GM12878 (cell line): Measurements from ENCODE around the gene MTMR10. TPM values are rescaled to one million over a fixed set of nuclear protein-coding genes. Genes with fewer than 3 reads are reported as not detected.

Source experiments
- ATAC-seq: fragments of 200-7000 bp; cut with Tn5 transposase; 3 replicates; pipeline ENCODE4 v1.9.1; 2020; ENCODE audit warnings: mild to moderate bottlenecking, moderate library complexity
- BruUV-seq: library from RNA; stranded (reverse); fragments of 400-500 nt; replicated peaks from 2 replicates; lab custom pipeline; 2021; lab: Mats Ljungman, UMichigan
- CTCF ChIA-PET: fragments of 300-600 bp; sonication (Branson Sonifier 250); formaldehyde crosslinking; extraction: SDS; loops from one replicate; lab custom pipeline; 2021; ENCODE audit warnings: inconsistent platforms; lab: Yijun Ruan, JAX
- POLR2A ChIA-PET: fragments of 350-600 bp; formaldehyde crosslinking; extraction: SDS; loops from one replicate; lab custom pipeline; 2021; ENCODE audit warnings: inconsistent platforms; lab: Charles Lee
- RAD21 ChIA-PET: fragments of 300-600 bp; sonication (Branson Sonifier 250); formaldehyde crosslinking; loops from one replicate; lab custom pipeline; 2023; ENCODE audit warnings: antibody characterized with exemption; ENCODE audit not compliant: unreplicated experiment; lab: Charles Lee
- SMC1A ChIA-PET: fragments of 300-600 bp; sonication (Branson Sonifier 250); formaldehyde crosslinking; loops from one replicate; lab custom pipeline; 2023; ENCODE audit not compliant: unreplicated experiment, uncharacterized antibody; lab: Charles Lee
- DNase-seq: peaks from one replicate; pipeline ENCODE4 v3.0.0-alpha.2; 2011; ENCODE audit warnings: low read depth, low spot score
- FAIRE-seq: peaks from 3 replicates; lab custom pipeline; 2011; peaks lifted over from hg19 to GRCh38; lab: Jason Lieb, UNC
- H2AFZ ChIP-seq: 2 replicates; pipeline ENCODE4 v1.6.0; 2011; ENCODE audit warnings: low read depth, low read length, control low read depth; ENCODE audit not compliant: control insufficient read depth
- H3K27ac ChIP-seq: 2 replicates; pipeline ENCODE4 v1.5.1; 2011; ENCODE audit warnings: control low read depth; ENCODE audit not compliant: control insufficient read depth, insufficient read depth
- H3K27me3 ChIP-seq, 2 experiments: replicated peaks in 1 of 2; 2 replicates each; pipeline versions ENCODE4 v1.6.0 to v1.6.1; 2011; ENCODE audit warnings: low read length in 1 of 2; ENCODE audit not compliant: control insufficient read depth in 2 of 2, insufficient read depth in 2 of 2
- H3K36me3 ChIP-seq, 2 experiments: 2 replicates each; pipeline ENCODE4 v1.5.1; 2011; ENCODE audit warnings: low read length in 1 of 2; ENCODE audit not compliant: control insufficient read depth in 2 of 2, insufficient read depth in 2 of 2
- H3K4me1 ChIP-seq: 2 replicates; pipeline ENCODE4 v1.6.1; 2011; ENCODE audit warnings: mild to moderate bottlenecking, low read length, moderate library complexity, mixed read lengths; ENCODE audit not compliant: control insufficient read depth, insufficient read depth
- H3K4me2 ChIP-seq: 2 replicates; pipeline ENCODE4 v1.6.0; 2011; ENCODE audit warnings: control low read depth; ENCODE audit not compliant: control insufficient read depth, insufficient read depth
- H3K4me3 ChIP-seq: fragments of 200-600 bp; sonication (generic); 2 replicates; pipeline ENCODE4 v1.5.1; 2016
- H3K79me2 ChIP-seq: 2 replicates; pipeline ENCODE4 v1.6.0; 2011; ENCODE audit warnings: low read length; ENCODE audit not compliant: control insufficient read depth, insufficient read depth
- H3K9ac ChIP-seq: 2 replicates; pipeline ENCODE4 v1.8.0; 2011; ENCODE audit warnings: low read length, control low read depth, mixed read lengths; ENCODE audit not compliant: control insufficient read depth, insufficient read depth
- H3K9me3 ChIP-seq: replicated peaks from 3 replicates; pipeline ENCODE4 v1.5.1; 2011; ENCODE audit warnings: mild to moderate bottlenecking, low read length; ENCODE audit not compliant: control insufficient read depth, insufficient read depth
- H4K20me1 ChIP-seq: 2 replicates; pipeline ENCODE4 v1.6.0; 2011; ENCODE audit not compliant: control insufficient read depth, insufficient read depth
- BCL11A ChIP-seq: IDR thresholded peaks from 2 replicates; pipeline ENCODE4 v1.6.1; 2011; ENCODE audit warnings: low read depth, low read length
- CUX1 ChIP-seq: IDR thresholded peaks from 2 replicates; pipeline ENCODE4 v1.6.1; 2012; ENCODE audit warnings: improper control_type of control experiment, low read depth, low read length; ENCODE audit not compliant: insufficient replicate concordance
- FOXM1 ChIP-seq: IDR thresholded peaks from 2 replicates; pipeline ENCODE4 v1.6.1; 2012; ENCODE audit warnings: low read depth, mild to moderate bottlenecking, inconsistent platforms, low read length, moderate library complexity
- LARP7 ChIP-seq: fragments of 450-650 bp; IDR thresholded peaks from 2 replicates; pipeline ENCODE4 v1.6.1; 2017; ENCODE audit warnings: mild to moderate bottlenecking
- MAX ChIP-seq: IDR thresholded peaks from 2 replicates; pipeline ENCODE4 v1.6.1; 2012; ENCODE audit warnings: low read depth, low read length, improper control_type of control experiment
- NR2F1 ChIP-seq: fragments of 450-650 bp; conservative IDR thresholded peaks from 2 replicates; pipeline ENCODE4 v1.6.1; 2017; ENCODE audit warnings: mild to moderate bottlenecking
- NRF1 ChIP-seq: conservative IDR thresholded peaks from 2 replicates; pipeline ENCODE4 v1.6.1; 2011; ENCODE audit warnings: mild to moderate bottlenecking, low read depth, low read length, improper control_type of control experiment
- RB1 ChIP-seq: fragments of 450-650 bp; formaldehyde crosslinking; IDR thresholded peaks from 2 replicates; pipeline ENCODE4 v1.6.1; 2017; ENCODE audit warnings: mild to moderate bottlenecking, borderline replicate concordance
- RFX5 ChIP-seq: IDR thresholded peaks from 2 replicates; pipeline ENCODE4 v1.6.1; 2011; ENCODE audit warnings: low read depth, low read length, improper control_type of control experiment
- TCF7 ChIP-seq: IDR thresholded peaks from 2 replicates; pipeline ENCODE4 v1.6.1; 2014; ENCODE audit warnings: antibody characterized with exemption, borderline replicate concordance
- ZNF592 ChIP-seq: fragments of 450-650 bp; IDR thresholded peaks from 2 replicates; pipeline ENCODE4 v1.6.1; 2017; ENCODE audit warnings: mild to moderate bottlenecking, moderate library complexity
- WGBS: methylation state at CpG from one replicate; pipeline ENCODE4 v1.1.6; 2016; ENCODE audit warnings: low lambda C conversion rate; ENCODE audit not compliant: insufficient replicate concordance, insufficient coverage; ENCODE audit errors: missing lambda C conversion rate; 5-methylcytosine and 5-hydroxymethylcytosine counted together
- in situ Hi-C: fragments of 300-500 bp; cut with MboI; formaldehyde crosslinking; loops from 9 replicates; pipeline ENCODE4 v1.14.3; 2018; ENCODE audit warnings: mixed read lengths
- intact Hi-C: fragments of 100-400 bp; cut with micrococcal nuclease; formaldehyde crosslinking; loops from one replicate; pipeline ENCODE4 v1.14.2; 2022; ENCODE audit not compliant: unreplicated experiment
- polyA plus RNA-seq, 11 experiments: library from polyadenylated mRNA; depleted of rRNA in 4 of 11; unstranded in 6 of 11; stranded (reverse) in 5 of 11; fragments of >200 nt; fragmentation: Nextera tagmentation in 4 of 11; fragmentation: Illumina TruSeq in 1 of 11; extraction: Ambion mirVana in 4 of 11; extraction: Trizol in 1 of 11; gene quantifications; 1 replicate in 1 of 11; 2 replicates in 10 of 11; pipeline versions ENCODE4 v1.2.1 to v1.2.3, GENCODE V29; 2011 to 2016; ENCODE audit warnings: inconsistent platforms in 2 of 11, missing spikeins in 2 of 11, low read depth in 1 of 11
- total RNA-seq, 4 experiments: library from RNA; depleted of rRNA in 3 of 4; stranded (reverse); fragments of >200 nt in 3 of 4; fragmentation: Illumina TruSeq in 1 of 4; extraction: Trizol in 1 of 4; gene quantifications; 2 replicates each; pipeline versions ENCODE4 v1.2.1 to v1.2.3, GENCODE V29; 2013 to 2021

MTMR10 gene
- total and polyA plus RNA-seq, 10 of the 15 experiments (the other 5 are each of a cell fraction or from before 2014, with no cell fraction given): 1.9 to 13.6 (median 8.9) TPM

GRCh38 chr15:30941520-30941919, 49.9 kb downstream of the MTMR10 start:
- Histone ChIP-seq H3K4me3 (no peak overlapping the region), H3K4me2 (no peak overlapping the region), H2AFZ (no peak overlapping the region), H4K20me1 (no peaks in the 10 kb centered on the region), H3K4me1 (no peaks in the 10 kb centered on the region), H3K36me3 (peaks cover 9 to 53% of the 10 kb centered on the region in 2 experiments), H3K27me3 (no peaks in the 10 kb centered on the region), H3K79me2 (no peaks in the 10 kb centered on the region), H3K27ac (no peak overlapping the region), H3K9me3 (no peaks in the 10 kb centered on the region), H3K9ac (no peak overlapping the region)
- RAD21 ChIA-PET: no interaction called here
- no peak for DNase-seq
- POLR2A ChIA-PET: no interaction called here
- TF ChIP-seq ZNF592 (no peak), NR2F1 (no peak), RB1 (no peak), NRF1 (no peak), TCF7 (no peak), LARP7 (no peak), RFX5 (no peak), MAX (no peak), BCL11A (no peak), FOXM1 (no peak), CUX1 (no peak)
- FAIRE-seq: no peak
- SMC1A ChIA-PET: no interaction called here
- intact Hi-C loops: no loop called here
- in situ Hi-C loops: no loop called here
- no peak for ATAC-seq
- 95% methylated on average over 15 of the region's 15 CpGs for WGBS
- CTCF ChIA-PET: interaction anchor here (0.7 kb wide), 1 partner anchor 372 kb away, joined by 3 read pairs; no protein-coding TSS in a partner anchor
- no TSS peak for BruUV-seq
